GM19035 (cell line): ENCODE results near the gene ZPR1.
A peak's percentile ranks its signal among the peaks of the same experiment; 100 is the strongest.

ENCODE experiments used
- ATAC-seq: cut with Tn5 transposase; IDR thresholded peaks from one replicate; pipeline ENCODE4 v1.9.1; 2021; ENCODE audit not compliant: unreplicated experiment

Gene ZPR1

DNA sequence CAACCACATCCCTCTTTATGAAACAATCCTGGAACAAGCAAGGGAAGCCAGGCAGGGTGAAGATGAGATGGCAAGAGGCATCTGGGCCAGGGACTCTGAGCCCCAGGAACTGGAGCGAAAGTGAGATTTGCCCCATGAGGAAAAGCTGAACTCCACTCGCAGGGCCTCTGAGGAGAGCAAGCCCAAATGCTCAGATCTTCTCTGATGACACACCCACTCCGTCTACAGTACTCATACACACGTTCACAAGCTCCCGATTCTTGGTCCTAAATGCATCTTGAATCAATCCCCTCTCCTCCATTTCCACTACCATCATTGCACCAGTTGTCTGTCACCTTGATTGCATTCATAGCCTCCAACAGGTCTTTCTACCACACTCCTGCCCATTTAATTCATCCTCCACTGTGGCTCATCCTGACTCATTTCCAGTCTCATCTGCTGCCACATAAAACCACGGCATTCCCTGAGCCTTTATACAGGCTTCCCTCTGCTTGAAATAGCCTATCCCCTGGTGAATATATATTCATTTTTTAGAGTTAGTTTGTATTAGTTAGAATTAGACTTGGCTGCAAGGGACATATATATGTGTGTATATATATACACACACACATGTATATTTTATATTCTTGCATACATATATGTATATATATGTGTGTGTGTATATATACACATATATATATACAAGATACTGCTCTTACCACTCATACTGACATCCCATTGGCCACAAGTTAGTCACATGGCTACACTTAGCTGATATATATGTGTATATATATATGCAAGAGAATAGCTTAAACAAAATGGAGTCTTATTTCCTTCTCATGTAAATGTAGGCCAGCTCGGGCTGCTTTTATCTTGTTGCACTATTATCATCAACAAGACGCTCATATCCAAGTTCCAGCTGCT lies 5.3 kb upstream of the ZPR1 start:
- ATAC-seq = no peak

DNA sequence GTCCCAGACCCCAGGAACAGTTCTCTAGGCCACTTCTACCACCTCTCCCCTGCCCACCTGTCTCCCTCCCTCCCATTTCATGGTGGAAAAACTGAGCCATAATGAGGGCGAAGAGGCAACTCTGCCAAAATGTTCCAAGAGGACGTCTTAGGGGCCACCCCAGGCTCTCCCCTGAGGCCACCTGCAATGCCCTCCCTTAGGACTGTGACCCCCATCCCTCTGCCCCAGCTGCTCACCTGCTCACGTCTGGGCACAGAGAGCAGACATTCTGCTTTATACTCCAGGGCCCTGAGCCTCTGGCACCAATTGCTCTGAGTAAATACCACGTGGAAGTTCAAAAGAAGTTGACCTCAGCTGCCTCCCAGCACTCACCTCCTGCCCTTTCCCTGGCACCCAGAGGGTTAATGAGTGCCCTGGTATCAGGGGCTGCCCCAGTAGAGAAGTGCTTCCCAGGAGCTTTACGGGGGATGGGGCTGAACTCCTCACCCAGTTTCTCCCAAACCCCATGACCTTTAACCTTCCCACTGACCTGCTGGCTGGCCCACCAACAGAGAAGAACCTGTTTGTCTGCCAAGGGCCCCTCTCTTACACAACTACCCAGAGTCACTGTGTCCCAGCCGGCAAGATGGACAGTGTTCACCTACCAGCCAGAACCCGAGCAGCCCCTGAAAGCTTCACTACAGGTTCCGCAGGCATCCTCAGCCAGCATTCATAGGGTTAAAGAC lies 4.5 kb upstream of the ZPR1 start:
- no peak for ATAC-seq

GRCh38 chr11:116791813-116792143 lies 4.0 kb upstream of the ZPR1 start, which contains the start of gene APOA5:
APOA5 (minus strand) TSS chr11:116791879; CDS start chr11:116791860, 19 bp downstream.
- ATAC-seq = no peak

- ATAC-seq = no peak
Measured at GRCh38 chr11:116791002-116791812, 3.4 kb upstream of the ZPR1 start.

DNA sequence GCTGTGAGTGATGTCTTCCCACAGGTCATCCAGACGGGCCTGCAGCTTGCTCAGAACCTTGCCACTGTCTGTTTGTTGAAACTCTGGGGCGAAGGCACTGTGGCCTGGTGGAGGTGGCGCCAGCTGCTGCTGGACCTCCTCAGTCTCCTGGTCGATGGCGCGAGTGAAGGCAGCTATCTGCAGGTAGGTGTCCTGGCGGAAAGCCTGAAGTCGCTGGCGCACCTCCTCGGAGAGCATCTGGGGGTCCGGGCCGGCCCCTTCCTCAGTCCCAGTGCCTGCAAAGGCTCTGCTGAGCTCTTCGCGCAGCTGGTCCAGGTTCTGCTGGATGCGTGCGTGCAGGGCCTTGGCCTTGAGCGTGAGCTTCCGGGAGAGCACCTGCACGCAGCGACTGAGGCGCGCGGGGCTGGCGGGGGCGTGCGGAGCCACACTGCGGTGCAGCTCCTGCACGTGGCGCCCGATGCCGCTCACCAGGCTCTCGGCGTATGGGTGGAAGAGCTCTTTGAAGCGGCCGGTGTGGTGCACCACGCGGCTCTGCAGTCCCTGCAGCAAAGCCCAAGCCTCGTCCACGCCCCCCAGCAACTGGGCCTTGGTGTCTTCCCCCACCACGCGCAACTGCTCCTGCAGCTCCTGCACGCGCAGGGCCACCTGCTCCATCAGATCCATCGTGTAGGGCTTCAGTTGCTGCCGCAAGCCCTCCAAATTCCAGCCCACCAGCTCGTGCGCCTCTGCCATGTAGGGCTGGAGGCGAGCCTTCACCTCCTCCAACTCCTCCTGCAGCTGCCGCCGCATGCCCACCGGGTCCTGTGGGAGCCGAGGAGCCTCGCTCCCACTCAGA lies 2.6 kb upstream of the ZPR1 start:
- no peak for ATAC-seq

DNA sequence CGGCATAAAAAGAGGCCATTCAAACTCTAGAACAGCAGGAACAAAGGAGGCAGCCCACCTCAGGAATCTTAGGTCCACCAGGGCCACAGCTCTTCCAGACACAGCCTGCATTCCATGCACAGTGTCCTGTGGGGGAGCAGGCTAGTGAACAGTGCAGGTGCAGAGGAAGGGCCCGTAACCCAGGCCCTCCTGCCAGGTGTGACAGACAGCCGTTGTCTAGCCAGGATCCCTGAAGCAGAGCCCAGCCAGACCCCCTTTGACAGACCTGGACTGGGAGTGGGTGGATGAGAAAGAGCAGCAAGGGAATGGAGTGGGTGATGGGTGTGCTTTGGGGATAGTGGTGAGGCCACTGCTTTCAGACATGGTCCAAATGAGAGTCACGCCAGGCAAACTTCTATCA lies 1.2 kb upstream of the ZPR1 start:
- no peak for ATAC-seq

DNA sequence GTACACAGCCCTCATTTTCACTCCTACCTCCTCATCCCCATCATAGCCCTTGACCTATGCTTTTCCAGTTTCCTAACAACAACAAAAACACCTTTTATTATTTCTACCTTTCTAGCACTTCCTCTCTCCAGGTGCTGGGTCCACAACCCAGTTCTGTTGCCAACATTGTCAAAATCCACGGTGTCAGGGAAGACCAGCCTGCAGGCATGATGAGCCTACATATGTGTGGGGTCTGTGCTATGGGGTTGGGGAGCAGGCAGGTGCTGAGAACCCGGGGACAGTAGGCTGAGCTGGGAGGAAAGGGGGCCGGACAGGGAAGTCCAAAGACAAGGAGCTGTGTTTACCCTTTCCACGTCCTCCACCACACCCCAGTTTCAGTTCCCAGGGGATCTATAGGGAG lies 711 bp upstream of the ZPR1 start:
- ATAC-seq = no peak

- peak; percentile 2 for ATAC-seq
Measured at GRCh38 chr11:116787436-116787785, 412 bp downstream of the ZPR1 start.

- no peak for ATAC-seq
Measured at GRCh38 chr11:116786966-116787365, 857 bp downstream of the ZPR1 start.

GRCh38 chr11:116786326-116786725 lies 1.5 kb downstream of the ZPR1 start:
- no peak for ATAC-seq

DNA sequence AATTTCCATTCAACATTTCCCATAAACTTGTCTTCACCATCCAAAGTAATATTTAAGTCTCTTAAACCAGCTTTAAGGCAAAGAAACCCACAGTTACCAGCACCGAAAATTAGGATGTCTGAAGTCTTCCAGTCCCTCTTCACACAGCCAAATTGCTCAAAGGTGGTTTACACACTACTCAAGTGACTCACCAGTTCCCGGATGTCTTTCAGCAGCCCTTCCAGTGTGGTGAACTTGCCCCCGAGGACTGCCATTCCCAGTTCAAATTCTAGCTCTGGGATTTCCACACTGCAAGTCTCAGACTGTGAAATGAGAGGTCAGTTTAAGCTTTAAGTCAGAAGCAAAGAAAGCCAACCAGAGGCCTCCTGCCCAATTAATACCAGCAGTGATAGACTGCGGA lies 5.1 kb downstream of the ZPR1 start:
- ATAC-seq = no peak

DNA sequence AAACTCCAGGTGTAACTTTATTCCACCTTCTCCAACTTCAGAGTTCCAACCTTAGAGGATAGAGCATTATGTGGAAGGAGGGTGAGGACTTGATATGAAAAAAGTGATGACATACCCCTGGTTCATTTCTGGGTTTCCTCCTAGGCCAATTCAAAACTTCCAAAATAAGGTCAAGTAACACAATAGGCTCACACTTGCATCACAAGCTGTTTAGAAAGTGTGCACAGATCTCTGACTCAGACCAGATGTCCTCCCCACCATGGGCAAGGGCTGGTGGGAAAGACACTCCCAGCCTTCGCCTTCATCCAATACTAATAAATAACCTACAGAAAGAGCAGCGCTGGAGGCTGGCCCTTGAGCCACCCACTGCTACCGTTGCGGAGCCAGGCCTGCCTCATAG lies 9.3 kb downstream of the ZPR1 start:
- no peak for ATAC-seq

- ATAC-seq = no peak
Measured at GRCh38 chr11:116777056-116777455, 10.8 kb downstream of the ZPR1 start.

DNA sequence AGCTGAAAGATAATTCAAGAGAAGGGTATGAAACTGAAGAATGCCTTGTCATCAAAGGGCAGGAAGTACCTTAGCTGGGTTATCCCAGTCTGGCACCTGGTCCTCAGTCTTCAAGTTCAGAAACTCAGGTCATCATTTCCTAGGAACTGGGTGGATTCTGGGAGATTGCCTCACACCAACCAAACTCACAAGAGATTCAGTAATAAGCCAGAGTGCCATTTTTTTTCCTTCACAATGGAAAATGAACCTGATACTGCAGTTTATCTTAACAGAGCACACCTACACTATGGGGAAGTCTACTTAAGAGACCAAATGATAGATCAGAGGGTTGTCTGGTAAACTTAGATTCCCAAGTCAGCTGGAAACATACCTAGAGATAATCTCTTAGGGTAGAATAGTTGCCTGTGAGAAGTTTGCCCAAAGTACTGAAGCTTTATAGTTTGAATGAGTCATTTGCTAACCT lies 11.3 kb downstream of the ZPR1 start:
- no peak for ATAC-seq

DNA sequence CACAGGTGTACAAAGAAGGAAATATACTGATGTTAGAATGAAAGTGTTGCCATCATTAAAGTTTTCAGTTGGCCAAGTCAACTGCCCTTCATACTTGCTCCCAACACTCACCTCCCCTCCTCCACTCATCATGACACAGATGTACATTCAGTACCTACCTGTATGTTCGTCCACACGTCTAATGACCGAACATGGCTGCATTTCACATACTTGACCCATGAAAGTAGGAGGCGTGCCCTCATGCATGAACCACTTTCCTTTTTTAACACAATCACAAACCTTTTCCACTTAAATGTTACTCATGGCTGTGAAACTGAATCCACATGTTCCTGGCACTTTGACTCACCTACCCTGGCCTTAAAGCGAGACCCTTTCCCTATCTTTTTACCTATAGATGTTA lies 11.8 kb downstream of the ZPR1 start:
- no peak for ATAC-seq

DNA sequence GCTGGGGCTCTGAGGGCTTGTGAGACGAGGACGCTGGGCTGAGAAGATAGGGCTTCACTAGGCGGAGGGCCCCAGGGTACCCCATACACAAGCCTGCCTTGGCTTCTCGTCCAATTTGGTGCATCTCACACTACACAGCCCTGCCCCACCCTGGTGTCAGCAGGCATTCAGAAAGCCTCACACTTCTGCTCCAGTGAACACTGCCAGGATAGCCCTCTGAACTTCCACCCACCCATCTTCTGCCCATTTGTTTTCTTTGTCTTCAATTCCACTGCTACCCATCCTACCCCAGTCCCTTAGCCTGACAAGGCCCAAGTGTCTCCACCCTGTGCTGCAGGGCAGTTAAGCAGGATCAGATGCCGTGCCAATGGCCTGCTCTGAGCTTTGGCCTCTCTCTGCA lies 13.2 kb downstream of the ZPR1 start:
- no peak for ATAC-seq

DNA sequence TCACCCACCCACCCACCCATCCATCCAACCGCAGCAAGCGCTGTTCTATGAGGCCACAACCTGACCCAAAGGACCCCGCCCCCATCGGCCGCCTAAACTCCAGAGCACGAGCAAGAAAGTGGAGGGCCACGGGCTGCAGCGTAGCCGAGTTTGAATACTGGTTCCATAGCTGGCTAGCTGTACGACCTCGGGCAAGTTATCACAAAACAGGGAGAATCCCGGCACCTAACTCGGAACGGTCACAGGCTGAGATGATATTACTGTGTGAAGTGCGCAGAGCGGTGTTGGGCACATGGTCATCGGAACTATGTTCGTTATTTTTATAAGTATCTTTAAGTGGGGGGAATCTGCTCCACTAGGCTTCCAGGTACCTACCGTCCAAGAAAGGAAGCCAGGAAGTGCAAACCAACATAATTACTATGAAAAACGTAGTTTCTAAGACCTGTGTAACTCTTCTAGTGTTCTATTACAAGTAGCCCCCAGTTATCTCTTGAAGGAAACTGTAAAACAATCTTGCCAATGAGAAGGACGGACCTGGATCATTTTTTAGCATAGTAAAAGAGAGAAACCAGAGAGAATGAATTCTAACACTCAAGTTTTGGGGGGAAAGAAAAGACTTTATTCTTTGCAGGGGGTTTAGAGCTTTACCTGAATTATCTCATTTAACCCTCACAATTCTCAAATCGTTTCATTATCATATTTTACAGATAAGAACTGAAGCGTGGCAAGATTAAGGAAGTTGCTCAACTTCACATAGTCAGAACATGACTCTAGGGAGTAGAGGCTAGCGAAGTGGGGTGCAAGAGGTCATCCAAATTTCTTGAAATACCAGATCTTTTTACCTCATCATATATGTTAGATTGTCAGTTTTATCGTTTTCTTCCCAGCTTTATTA lies 14.4 kb downstream of the ZPR1 start:
- peak; percentile 17 for ATAC-seq

- ATAC-seq = peak; percentile 91
Measured at GRCh38 chr11:116772443-116773202, 15.2 kb downstream of the ZPR1 start, which contains the start of gene BUD13. BUD13 (minus strand) TSS chr11:116772987; CDS start chr11:116772964, 23 bp downstream.

GRCh38 chr11:116771935-116772334 lies 15.9 kb downstream of the ZPR1 start:
- ATAC-seq = no peak
